WTC11 (cell line): ENCODE measurements around the gene SLC13A3. TPM values are rescaled to one million over a fixed set of nuclear protein-coding genes. Genes with fewer than 3 reads are reported as not detected.
A peak's percentile ranks its signal among the peaks of the same experiment; 100 is the strongest.

Source experiments
- ARID4B ChIP-seq: sonication (generic); formaldehyde crosslinking; IDR thresholded peaks from 2 replicates; pipeline ENCODE4 v1.8.0; 2023; ENCODE audit warnings: missing genetic modification reagents, mild to moderate bottlenecking, borderline replicate concordance
- ATF1 ChIP-seq: sonication (generic); formaldehyde crosslinking; IDR thresholded peaks from 2 replicates; pipeline ENCODE4 v1.8.1; 2023; ENCODE audit warnings: mild to moderate bottlenecking, moderate library complexity, missing genetic modification reagents
- CREB1 ChIP-seq: sonication (generic); formaldehyde crosslinking; IDR thresholded peaks from 2 replicates; pipeline ENCODE4 v1.8.0; 2023; ENCODE audit warnings: mild to moderate bottlenecking, missing genetic modification reagents
- ESRRA ChIP-seq: sonication (generic); formaldehyde crosslinking; IDR thresholded peaks from 2 replicates; pipeline ENCODE4 v1.8.1; 2022; ENCODE audit warnings: mild to moderate bottlenecking, missing genetic modification reagents, borderline replicate concordance
- FOXK1 ChIP-seq: sonication (generic); formaldehyde crosslinking; IDR thresholded peaks from 2 replicates; pipeline ENCODE4 v1.8.0; 2022; ENCODE audit warnings: mild to moderate bottlenecking, moderate library complexity, missing genetic modification reagents
- GABPB1 ChIP-seq: sonication (generic); formaldehyde crosslinking; IDR thresholded peaks from 2 replicates; pipeline ENCODE4 v1.8.1; 2023; ENCODE audit warnings: mild to moderate bottlenecking, missing genetic modification reagents
- GRHL2 ChIP-seq: fragments of 250-450 bp; sonication (Bioruptor Pico); IDR thresholded peaks from 2 replicates; pipeline ENCODE4 v1.8.0; 2022; ENCODE audit warnings: mild to moderate bottlenecking, moderate library complexity; ENCODE audit not compliant: insufficient replicate concordance, severe bottlenecking
- HMGA2 ChIP-seq: fragments of 250-450 bp; sonication (Bioruptor Pico); IDR thresholded peaks from 2 replicates; pipeline ENCODE4 v1.4.0; 2021; ENCODE audit warnings: mild to moderate bottlenecking, moderate library complexity
- JAZF1 ChIP-seq: fragments of 250-450 bp; sonication (Bioruptor Pico); IDR thresholded peaks from 2 replicates; pipeline ENCODE4 v1.9.0; 2021; ENCODE audit warnings: moderate library complexity, mild to moderate bottlenecking, inconsistent platforms
- JUN ChIP-seq: sonication (generic); formaldehyde crosslinking; IDR thresholded peaks from 2 replicates; pipeline ENCODE4 v1.8.0; 2023; ENCODE audit warnings: mild to moderate bottlenecking, missing genetic modification reagents
- MYBL2 ChIP-seq: sonication (generic); formaldehyde crosslinking; IDR thresholded peaks from 2 replicates; pipeline ENCODE4 v1.8.1; 2023; ENCODE audit warnings: mild to moderate bottlenecking, moderate library complexity, missing genetic modification reagents
- NR2C2 ChIP-seq: sonication (generic); formaldehyde crosslinking; IDR thresholded peaks from 2 replicates; pipeline ENCODE4 v1.8.0; 2022; ENCODE audit warnings: mild to moderate bottlenecking, missing genetic modification reagents
- ZNF396 ChIP-seq: fragments of 250-450 bp; sonication (Bioruptor Pico); IDR thresholded peaks from 2 replicates; pipeline ENCODE4 v1.8.0; 2021; ENCODE audit warnings: mild to moderate bottlenecking, moderate library complexity, borderline replicate concordance
- ZNF423 ChIP-seq: fragments of 250-450 bp; sonication (Bioruptor Pico); IDR thresholded peaks from 2 replicates; pipeline ENCODE4 v2.1.2; 2022; ENCODE audit warnings: mild to moderate bottlenecking, moderate library complexity
- ZNF532 ChIP-seq: fragments of 250-450 bp; sonication (Bioruptor Pico); IDR thresholded peaks from 2 replicates; pipeline ENCODE4 v1.9.0; 2021; ENCODE audit warnings: mild to moderate bottlenecking, borderline replicate concordance
- ZNF671 ChIP-seq: fragments of 250-450 bp; sonication (Bioruptor Pico); IDR thresholded peaks from 2 replicates; pipeline ENCODE4 v1.8.0; 2021; ENCODE audit warnings: mild to moderate bottlenecking
- total RNA-seq: library from RNA; stranded (reverse); gene quantifications from 3 replicates; pipeline ENCODE4 v1.2.3, GENCODE V29; 2021
- TF ChIP-seq, protein P1 (sequence below): sonication (generic); formaldehyde crosslinking; IDR thresholded peaks from 2 replicates; pipeline ENCODE4 v1.8.0; 2022; ENCODE audit warnings: mild to moderate bottlenecking, missing genetic modification reagents
- TF ChIP-seq, protein P2 (sequence below): sonication (generic); formaldehyde crosslinking; IDR thresholded peaks from 2 replicates; pipeline ENCODE4 v1.8.1; 2022; ENCODE audit warnings: low read depth, mild to moderate bottlenecking, moderate library complexity, missing genetic modification reagents, borderline replicate concordance
- TF ChIP-seq, protein P3 (sequence below): sonication (generic); formaldehyde crosslinking; IDR thresholded peaks from 2 replicates; pipeline ENCODE4 v1.8.0; 2022; ENCODE audit warnings: mild to moderate bottlenecking, missing genetic modification reagents
- TF ChIP-seq, protein P4 (sequence below): sonication (generic); formaldehyde crosslinking; IDR thresholded peaks from 2 replicates; pipeline ENCODE4 v1.8.1; 2023; ENCODE audit warnings: mild to moderate bottlenecking, missing genetic modification reagents, moderate library complexity

SLC13A3 gene
- total RNA-seq, 1 experiment from 2014 or later, result 10.6 TPM

GRCh38 chr20:46512943-46513844 is 138.1 kb downstream of the SLC13A3 start, which contains the start of gene ZNF334 (continued):
- TF ChIP-seq JUN (CRISPR knock-in tag) (0 out of 2 replicates have a peak, but pooled peaks have one; percentile 40), MYBL2 (no peak), GABPB1 (CRISPR knock-in tag) (0 out of 2 replicates have a peak, but pooled peaks have one; percentile 45), ATF1 (CRISPR knock-in tag) (no peak), ZNF671 (no peak), NR2C2 (CRISPR knock-in tag) (no peak), GRHL2 (CRISPR knock-in tag) (no peak), JAZF1 (CRISPR knock-in tag) (no peak), ESRRA (no peak), ZNF532 (CRISPR knock-in tag) (no peak), ZNF423 (CRISPR knock-in tag) (no peak), ZNF396 (CRISPR knock-in tag) (no peak), FOXK1 (CRISPR knock-in tag) (peak; percentile 65; the same call in 1 of the 2 replicates), HMGA2 (CRISPR knock-in tag) (no peak), ARID4B (CRISPR knock-in tag) (peak; percentile 84; the same call in 1 of the 2 replicates), CREB1 (CRISPR knock-in tag) (no peak)
- TF ChIP-seq, protein P1, sequence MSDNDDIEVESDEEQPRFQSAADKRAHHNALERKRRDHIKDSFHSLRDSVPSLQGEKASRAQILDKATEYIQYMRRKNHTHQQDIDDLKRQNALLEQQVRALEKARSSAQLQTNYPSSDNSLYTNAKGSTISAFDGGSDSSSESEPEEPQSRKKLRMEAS (CRISPR knock-in tag), result peak; percentile 78
- TF ChIP-seq, protein P2, sequence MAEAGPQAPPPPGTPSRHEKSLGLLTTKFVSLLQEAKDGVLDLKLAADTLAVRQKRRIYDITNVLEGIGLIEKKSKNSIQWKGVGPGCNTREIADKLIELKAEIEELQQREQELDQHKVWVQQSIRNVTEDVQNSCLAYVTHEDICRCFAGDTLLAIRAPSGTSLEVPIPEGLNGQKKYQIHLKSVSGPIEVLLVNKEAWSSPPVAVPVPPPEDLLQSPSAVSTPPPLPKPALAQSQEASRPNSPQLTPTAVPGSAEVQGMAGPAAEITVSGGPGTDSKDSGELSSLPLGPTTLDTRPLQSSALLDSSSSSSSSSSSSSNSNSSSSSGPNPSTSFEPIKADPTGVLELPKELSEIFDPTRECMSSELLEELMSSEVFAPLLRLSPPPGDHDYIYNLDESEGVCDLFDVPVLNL (CRISPR knock-in tag), result no peak
- TF ChIP-seq, protein P3, sequence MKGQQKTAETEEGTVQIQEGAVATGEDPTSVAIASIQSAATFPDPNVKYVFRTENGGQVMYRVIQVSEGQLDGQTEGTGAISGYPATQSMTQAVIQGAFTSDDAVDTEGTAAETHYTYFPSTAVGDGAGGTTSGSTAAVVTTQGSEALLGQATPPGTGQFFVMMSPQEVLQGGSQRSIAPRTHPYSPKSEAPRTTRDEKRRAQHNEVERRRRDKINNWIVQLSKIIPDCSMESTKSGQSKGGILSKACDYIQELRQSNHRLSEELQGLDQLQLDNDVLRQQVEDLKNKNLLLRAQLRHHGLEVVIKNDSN, result 0 out of 2 replicates have a peak, but pooled peaks have one; percentile 24
- TF ChIP-seq, protein P4, sequence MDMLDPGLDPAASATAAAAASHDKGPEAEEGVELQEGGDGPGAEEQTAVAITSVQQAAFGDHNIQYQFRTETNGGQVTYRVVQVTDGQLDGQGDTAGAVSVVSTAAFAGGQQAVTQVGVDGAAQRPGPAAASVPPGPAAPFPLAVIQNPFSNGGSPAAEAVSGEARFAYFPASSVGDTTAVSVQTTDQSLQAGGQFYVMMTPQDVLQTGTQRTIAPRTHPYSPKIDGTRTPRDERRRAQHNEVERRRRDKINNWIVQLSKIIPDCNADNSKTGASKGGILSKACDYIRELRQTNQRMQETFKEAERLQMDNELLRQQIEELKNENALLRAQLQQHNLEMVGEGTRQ (CRISPR knock-in tag), result no peak
